GM21786 (cell line): Measurements from ENCODE around the gene SLC19A3.

ENCODE experiments used
- ATAC-seq: cut with Tn5 transposase; IDR thresholded peaks from one replicate; pipeline ENCODE4 v1.9.1; 2021; ENCODE audit not compliant: unreplicated experiment

The SLC19A3 gene

DNA sequence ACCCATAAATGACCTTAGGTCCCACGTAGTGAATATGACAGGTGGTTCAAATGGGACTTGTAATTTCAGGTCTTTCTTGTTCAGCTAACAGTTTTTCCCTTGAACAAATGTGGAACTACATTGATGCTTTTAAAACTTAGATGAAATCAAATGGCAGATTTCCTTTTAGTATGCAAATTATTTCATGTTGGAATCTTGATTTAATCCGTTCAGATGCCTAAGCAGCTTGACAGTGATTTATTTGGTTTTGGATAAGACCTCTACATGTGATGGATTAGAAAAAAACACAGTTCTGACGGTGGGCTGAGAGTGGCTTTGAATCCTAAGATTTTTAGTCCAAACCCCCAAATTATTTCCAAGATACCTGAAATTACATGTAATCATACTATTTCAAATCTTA, 83.6 kb downstream of the SLC19A3 start:
- no peak for ATAC-seq
